GM19023 (cell line): Measurements from ENCODE around the gene LAPTM4A.
"Not testable (repeated sequence)": the region's sequence is repeated elsewhere in the genome, so short reads cannot be mapped to it uniquely, and the experiment has no call there.

ENCODE experiments used
- ATAC-seq: cut with Tn5 transposase; IDR thresholded peaks from one replicate; pipeline ENCODE4 v1.9.1; 2021; ENCODE audit warnings: mild to moderate bottlenecking, moderate library complexity; ENCODE audit not compliant: unreplicated experiment

Gene LAPTM4A

GRCh38 chr2:20077411-20077940 is 26.0 kb upstream of the LAPTM4A start:
- ATAC-seq, result no peak

GRCh38 chr2:20076757-20077156 is 25.3 kb upstream of the LAPTM4A start:
- ATAC-seq, result no peak

- ATAC-seq, result no peak
Measured at GRCh38 chr2:20074901-20075300, 23.5 kb upstream of the LAPTM4A start.

GRCh38 chr2:20074046-20074648 is 22.7 kb upstream of the LAPTM4A start:
- not testable (repeated sequence) for ATAC-seq

- ATAC-seq, result no peak
Measured at GRCh38 chr2:20073460-20073859, 22.0 kb upstream of the LAPTM4A start.

- ATAC-seq, result no peak
Measured at GRCh38 chr2:20072436-20073158, 21.2 kb upstream of the LAPTM4A start.

- no peak for ATAC-seq
Measured at GRCh38 chr2:20071397-20072383, 20.3 kb upstream of the LAPTM4A start.

- no peak for ATAC-seq
Measured at GRCh38 chr2:20069756-20070155, 18.3 kb upstream of the LAPTM4A start.

GRCh38 chr2:20067992-20068584 is 16.7 kb upstream of the LAPTM4A start:
- no peak for ATAC-seq

- ATAC-seq, result no peak
Measured at GRCh38 chr2:20065885-20066602, 14.6 kb upstream of the LAPTM4A start.

GRCh38 chr2:20064841-20065240 is 13.4 kb upstream of the LAPTM4A start:
- no peak for ATAC-seq

- ATAC-seq, result no peak
Measured at GRCh38 chr2:20064421-20064820, 13.0 kb upstream of the LAPTM4A start.

GRCh38 chr2:20062615-20063545 is 11.5 kb upstream of the LAPTM4A start:
- ATAC-seq, result no peak

- ATAC-seq, result no peak
Measured at GRCh38 chr2:20061940-20062339, 10.5 kb upstream of the LAPTM4A start.

GRCh38 chr2:20061476-20061875 is 10.0 kb upstream of the LAPTM4A start:
- no peak for ATAC-seq

- no peak for ATAC-seq
Measured at GRCh38 chr2:20060106-20060505, 8.7 kb upstream of the LAPTM4A start.

GRCh38 chr2:20057268-20057667 is 5.8 kb upstream of the LAPTM4A start:
- ATAC-seq, result no peak

GRCh38 chr2:20054931-20055330 is 3.5 kb upstream of the LAPTM4A start:
- ATAC-seq, result no peak

GRCh38 chr2:20054119-20054518 is 2.7 kb upstream of the LAPTM4A start:
- ATAC-seq, result no peak
